Kidney (tissue), 14 donors: ENCODE results near the gene UPP2. TPM values are rescaled to one million over a fixed set of nuclear protein-coding genes. Genes with fewer than 3 reads are reported as not detected.

ENCODE experiments used
- DNase-seq, 5 donors: peaks; one replicate each; pipeline ENCODE4 v3.0.0-alpha.2; 2013 to 2020
- FAIRE-seq: peaks from 2 replicates; lab custom pipeline; 2012; peaks lifted over from hg19 to GRCh38; lab: Jason Lieb, UNC
- H3K27ac ChIP-seq, 2 donors: one replicate each; pipeline ENCODE4 v1.7.0; 2013; ENCODE audit warnings: low read depth in 2 of 2, low read length in 2 of 2, inconsistent platforms in 1 of 2
- H3K27me3 ChIP-seq: one replicate; pipeline ENCODE4 v1.7.1; 2013; ENCODE audit warnings: low read length, inconsistent platforms; ENCODE audit not compliant: control insufficient read depth, insufficient read depth
- H3K36me3 ChIP-seq, 3 donors: one replicate each; pipeline versions ENCODE4 v1.7.0 to v1.7.1; 2013; ENCODE audit warnings: low read length in 3 of 3, control low read depth in 1 of 3, inconsistent platforms in 1 of 3; ENCODE audit not compliant: insufficient read depth in 3 of 3, control insufficient read depth in 2 of 3
- H3K4me1 ChIP-seq, 3 donors: one replicate each; pipeline versions ENCODE4 v1.7.0 to v1.7.1; 2013; ENCODE audit warnings: low read length in 3 of 3, inconsistent platforms in 1 of 3, low read depth in 1 of 3; ENCODE audit not compliant: control insufficient read depth in 2 of 3, insufficient read depth in 2 of 3
- H3K4me3 ChIP-seq, 3 donors: one replicate each; pipeline versions ENCODE4 v1.7.0 to v1.8.1; 2013; ENCODE audit warnings: low read length in 3 of 3, control low read depth in 1 of 3, inconsistent platforms in 1 of 3
- H3K9ac ChIP-seq, 3 donors: one replicate each; pipeline versions ENCODE4 v1.7.0 to v1.7.1; 2013; ENCODE audit warnings: low read length in 3 of 3, control low read depth in 1 of 3, inconsistent platforms in 1 of 3
- H3K9me3 ChIP-seq, 3 donors: one replicate each; pipeline versions ENCODE4 v1.7.0 to v1.7.1; 2013; ENCODE audit warnings: low read length in 3 of 3, control low read depth in 1 of 3, inconsistent platforms in 1 of 3; ENCODE audit not compliant: control insufficient read depth in 2 of 3, insufficient read depth in 1 of 3
- intact Hi-C: fragments of 100-400 bp; cut with DNase I; formaldehyde crosslinking; loops from one replicate; pipeline ENCODE4 v1.11.1; 2022
- polyA plus RNA-seq: library from polyadenylated mRNA; stranded (reverse); fragments of 350-450 nt; fragmentation: Illumina TruSeq; extraction: RNeasy Lipid Tissue Mini Kit (QIAGEN cat#74804); gene quantifications from one replicate; pipeline ENCODE4 v1.2.3, GENCODE V29; 2014; ENCODE audit warnings: low read depth, low replicate concordance; ENCODE audit not compliant: insufficient read depth
- total RNA-seq: library from RNA; stranded (reverse); fragmentation: NEBNext Ultra II Directional; extraction: Animal tissue kit (Norgen Biotek cat#: 25700); gene quantifications from one replicate; pipeline ENCODE4 v1.2.1, GENCODE V29; 2021
- TF ChIP-seq, protein P1 (sequence below): IDR thresholded peaks from 3 replicates; pipeline ENCODE4 v1.5.1; 2012; ENCODE audit warnings: mild to moderate bottlenecking, moderate library complexity, borderline replicate concordance; ENCODE audit not compliant: insufficient read depth; ENCODE audit errors: extremely low read depth
- donor health status: control.
- donor health status: control.
- donor health status: control.
- donor health status: control.
- donor health status: control.
- donor health status: DM: yes; HTN: yes; CAD: no.
- donor health status: Normal renal cell carcinoma (clear cell type).

Gene UPP2
- total and polyA plus RNA-seq, 2 donors from 2014 or later: 0.19 to 20.9 TPM

DNA sequence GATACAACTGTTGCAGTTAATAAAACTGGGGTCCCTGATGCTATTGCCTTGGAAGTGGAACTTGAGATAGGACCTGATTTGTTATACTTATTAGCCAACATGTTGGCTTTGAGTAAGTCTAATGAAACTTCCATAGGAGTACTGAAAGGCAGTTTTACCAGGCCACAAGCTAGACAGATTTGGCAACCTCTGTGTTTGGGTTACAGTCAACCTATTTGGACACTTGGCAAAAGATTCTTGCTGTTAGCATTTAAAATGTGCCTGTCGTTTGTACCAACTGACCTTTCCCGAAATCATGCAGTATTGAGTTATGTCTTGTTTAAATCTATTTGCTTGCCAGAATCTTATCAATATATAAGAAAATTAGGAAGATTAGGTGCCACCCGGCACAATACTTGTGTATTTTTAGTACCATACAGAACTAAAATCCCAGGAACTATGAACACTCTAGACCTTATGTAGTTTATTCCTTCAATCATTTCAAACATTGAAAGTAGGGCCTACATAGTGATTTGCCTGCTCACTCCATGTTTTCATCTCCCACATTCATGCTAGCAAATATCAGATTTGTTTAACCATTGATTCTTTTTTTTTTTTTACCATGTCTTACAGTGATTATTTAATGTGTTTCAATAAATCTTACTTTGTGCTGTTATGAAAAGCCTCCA lies 35.5 kb upstream of the UPP2 start:
- DNase-seq (no peak), FAIRE-seq (no peak)
- no peaks in the 10 kb centered on the region for H3K9me3 ChIP-seq
- no peaks in the 10 kb centered on the region for H3K4me1 ChIP-seq
- H3K27ac ChIP-seq: no peak overlapping the region
- TF ChIP-seq, protein P1, sequence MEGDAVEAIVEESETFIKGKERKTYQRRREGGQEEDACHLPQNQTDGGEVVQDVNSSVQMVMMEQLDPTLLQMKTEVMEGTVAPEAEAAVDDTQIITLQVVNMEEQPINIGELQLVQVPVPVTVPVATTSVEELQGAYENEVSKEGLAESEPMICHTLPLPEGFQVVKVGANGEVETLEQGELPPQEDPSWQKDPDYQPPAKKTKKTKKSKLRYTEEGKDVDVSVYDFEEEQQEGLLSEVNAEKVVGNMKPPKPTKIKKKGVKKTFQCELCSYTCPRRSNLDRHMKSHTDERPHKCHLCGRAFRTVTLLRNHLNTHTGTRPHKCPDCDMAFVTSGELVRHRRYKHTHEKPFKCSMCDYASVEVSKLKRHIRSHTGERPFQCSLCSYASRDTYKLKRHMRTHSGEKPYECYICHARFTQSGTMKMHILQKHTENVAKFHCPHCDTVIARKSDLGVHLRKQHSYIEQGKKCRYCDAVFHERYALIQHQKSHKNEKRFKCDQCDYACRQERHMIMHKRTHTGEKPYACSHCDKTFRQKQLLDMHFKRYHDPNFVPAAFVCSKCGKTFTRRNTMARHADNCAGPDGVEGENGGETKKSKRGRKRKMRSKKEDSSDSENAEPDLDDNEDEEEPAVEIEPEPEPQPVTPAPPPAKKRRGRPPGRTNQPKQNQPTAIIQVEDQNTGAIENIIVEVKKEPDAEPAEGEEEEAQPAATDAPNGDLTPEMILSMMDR: no peak
- H3K9ac ChIP-seq: no peak overlapping the region
- H3K36me3 ChIP-seq: no peaks in the 10 kb centered on the region
- no peaks in the 10 kb centered on the region for H3K27me3 ChIP-seq
- intact Hi-C loops: no loop called here
- no peak overlapping the region for H3K4me3 ChIP-seq

DNA sequence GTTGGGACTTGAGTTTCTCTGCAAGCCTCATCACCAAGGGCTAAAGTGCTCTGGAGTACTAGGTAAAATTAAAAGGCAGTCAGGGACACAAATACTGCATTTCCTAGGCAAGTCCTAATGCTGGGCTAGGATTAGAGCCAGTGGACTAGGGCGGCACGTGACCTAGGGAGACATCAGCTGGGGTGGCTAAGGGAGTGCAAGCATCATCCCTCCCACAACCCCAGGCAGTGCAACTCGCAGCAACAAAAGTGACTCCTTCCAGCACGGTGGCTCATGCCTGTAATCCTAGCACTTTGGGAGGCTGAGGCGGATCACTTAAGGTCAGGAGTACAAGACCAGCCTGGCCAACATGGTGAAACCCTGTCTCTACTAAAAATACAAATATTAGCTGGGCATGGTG lies 30.7 kb upstream of the UPP2 start:
- intact Hi-C loops: no loop called here
- Histone ChIP-seq H3K4me1 (no peaks in the 10 kb centered on the region), H3K9ac (no peak overlapping the region), H3K27me3 (no peaks in the 10 kb centered on the region), H3K9me3 (no peaks in the 10 kb centered on the region), H3K27ac (no peak overlapping the region), H3K4me3 (no peak overlapping the region), H3K36me3 (no peaks in the 10 kb centered on the region)
- FAIRE-seq (no peak), DNase-seq (no peak)
- TF ChIP-seq, protein P1: no peak

DNA sequence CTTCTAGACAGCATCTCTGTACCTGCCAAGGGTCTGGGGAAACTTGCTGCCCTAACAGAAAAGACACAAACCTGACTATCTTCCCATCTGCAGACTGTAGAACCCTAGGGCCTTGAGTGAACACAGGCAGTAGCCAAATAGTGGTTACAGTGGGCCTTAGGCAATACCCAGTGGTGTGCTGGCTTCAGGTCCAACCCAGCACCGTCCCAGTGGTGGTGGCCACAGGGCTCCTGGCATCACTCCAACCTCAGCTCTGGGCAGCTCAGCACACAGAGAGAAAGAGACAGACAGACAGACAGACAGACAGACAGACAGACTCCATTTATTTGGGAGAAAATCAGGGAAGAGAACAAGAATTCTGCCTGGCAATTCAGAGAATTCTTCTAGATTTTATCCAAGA lies 29.3 kb upstream of the UPP2 start:
- Histone ChIP-seq H3K4me1 (no peaks in the 10 kb centered on the region), H3K27ac (no peak overlapping the region), H3K36me3 (no peaks in the 10 kb centered on the region), H3K27me3 (no peaks in the 10 kb centered on the region), H3K9ac (no peak overlapping the region), H3K4me3 (no peak overlapping the region), H3K9me3 (peaks cover 0 to 3% (median 0%) of the 10 kb centered on the region in 3 donors)
- intact Hi-C loops: no loop called here
- TF ChIP-seq, protein P1: no peak
- DNase-seq (no peak), FAIRE-seq (no peak)
